NCI-H226 (cell line): ENCODE data around the gene RAD51B.

ENCODE experiments used
- DNase-seq: peaks from one replicate; pipeline ENCODE4 v3.0.0-alpha.2; 2015

The RAD51B gene

DNA sequence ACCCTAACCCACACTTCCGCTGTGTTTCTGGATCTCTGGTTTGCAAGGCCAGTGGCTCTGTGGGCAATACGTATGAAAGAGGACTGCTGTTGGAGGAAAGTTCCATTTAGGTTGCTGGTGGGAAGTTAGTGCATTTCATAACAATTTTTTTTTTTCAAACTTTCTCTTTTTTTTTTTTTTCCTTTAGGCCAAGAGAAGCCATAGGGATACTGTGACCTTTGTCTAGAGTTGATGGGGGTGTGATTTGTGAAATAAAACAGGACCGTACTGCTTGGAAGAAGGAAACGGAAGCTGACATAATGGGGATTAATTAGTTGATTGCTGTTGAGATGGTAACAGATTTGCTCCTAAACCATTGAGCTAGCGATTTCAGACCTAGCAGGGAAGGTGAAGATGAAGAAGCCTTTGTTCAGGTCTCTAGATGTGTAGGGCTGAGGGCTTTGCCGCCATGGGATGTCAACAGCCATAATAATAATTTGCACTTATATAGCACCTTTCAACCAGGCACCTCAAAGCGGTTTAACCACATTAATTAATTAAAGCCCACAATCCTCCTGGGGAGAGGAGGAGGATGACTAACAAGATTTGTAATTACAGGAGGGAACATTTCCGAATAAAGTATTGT, 658.0 kb downstream of the RAD51B start:
- no peak for DNase-seq

DNA sequence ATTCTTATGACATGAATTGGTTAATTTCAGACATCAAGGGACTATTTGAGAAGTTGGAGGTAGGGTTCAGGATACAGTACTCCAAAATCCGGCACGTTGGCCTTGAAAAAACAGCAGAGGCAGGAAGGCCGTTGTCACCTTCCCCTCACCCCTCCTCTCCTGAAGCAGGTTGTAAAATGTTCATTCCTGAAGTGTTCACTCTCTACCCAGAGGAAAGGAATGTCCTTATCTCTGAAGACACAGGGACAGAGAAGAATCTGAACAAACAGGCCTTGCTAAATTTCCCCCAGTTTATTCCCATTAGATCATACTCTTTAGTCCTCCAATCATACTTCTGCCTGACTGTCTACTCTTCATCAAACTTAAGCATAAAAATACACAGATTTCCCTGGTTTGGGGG, 659.7 kb downstream of the RAD51B start:
- DNase-seq: peak; percentile 61

DNA sequence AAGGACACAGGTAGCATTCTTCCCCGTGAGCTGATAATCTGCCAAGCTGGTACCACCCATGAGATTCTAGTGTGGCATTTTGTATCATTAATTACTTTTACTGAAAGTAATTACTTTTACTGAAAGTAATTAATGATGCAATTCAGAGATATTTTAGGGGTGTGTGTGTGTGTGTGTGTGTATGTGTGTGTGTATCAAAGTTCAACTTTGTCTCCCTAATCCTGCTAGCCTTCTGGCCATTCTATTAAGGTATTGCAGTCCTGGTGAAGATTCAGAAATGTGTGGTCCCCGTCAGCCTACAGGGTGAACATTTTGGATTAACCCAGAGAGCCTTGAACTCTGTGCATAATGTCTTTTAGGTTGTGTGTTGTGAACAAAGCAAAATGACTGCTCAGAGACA, 662.4 kb downstream of the RAD51B start:
- no peak for DNase-seq

DNA sequence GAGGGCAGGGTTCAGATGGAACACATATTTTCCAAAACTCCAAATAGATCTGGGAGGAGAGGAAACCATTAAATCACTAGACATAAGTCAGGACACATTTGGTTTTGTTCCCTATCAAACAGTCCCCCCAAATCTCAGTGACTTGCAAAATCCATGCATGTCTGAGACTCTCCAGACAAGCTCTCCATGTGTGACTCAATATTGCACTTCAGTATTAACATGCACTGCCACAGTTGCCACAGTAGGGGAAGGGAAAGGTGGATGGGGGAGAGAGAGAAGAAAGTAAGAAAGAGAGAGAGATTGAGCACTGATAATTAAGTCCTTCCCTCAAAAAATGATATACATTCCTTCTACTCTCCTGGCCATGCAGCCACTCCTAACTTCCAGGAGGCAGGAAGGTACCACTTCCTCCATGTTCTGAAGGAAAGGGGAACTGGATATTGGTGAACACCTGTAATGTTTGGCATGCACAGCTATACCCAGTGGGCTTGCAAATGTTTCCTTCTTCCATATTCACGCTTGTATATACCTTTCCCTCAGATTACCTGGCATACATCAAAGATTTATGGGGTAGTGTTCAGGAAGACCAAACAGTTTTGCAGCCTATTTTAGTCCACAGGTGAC, 663.3 kb downstream of the RAD51B start:
- no peak for DNase-seq

DNA sequence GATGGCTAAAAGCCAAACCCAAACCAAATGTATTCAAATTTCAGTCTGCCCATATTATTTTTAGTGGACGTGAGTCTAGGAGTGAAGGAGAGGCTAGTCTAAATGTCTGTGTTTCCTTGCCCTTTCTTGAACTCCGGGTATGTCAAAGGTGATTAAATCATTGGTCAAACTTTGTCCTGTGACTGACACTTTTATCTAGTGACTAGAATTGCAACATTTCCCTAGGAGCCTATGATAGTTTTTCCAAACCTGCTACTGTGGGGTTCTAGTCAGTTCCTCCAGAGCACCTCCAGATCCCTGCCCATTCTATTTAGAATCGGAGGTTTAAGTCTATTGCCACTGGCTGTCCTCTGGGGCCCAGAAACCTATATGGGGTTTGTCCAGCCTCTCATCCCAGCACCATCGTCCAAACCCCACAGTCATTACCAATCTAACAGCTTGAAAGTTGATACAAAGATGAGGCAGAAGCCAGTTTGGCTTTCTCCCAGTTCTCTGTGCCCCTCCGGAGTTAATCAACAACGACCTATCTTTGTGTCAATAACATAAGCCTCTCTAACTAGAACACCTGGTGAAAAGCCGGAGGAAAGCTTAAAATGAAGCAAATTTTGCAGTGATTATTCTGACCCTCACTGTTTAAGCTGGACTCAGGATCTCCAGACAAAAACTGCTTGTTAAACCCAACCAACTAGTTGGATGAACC, 666.6 kb downstream of the RAD51B start:
- no peak for DNase-seq

DNA sequence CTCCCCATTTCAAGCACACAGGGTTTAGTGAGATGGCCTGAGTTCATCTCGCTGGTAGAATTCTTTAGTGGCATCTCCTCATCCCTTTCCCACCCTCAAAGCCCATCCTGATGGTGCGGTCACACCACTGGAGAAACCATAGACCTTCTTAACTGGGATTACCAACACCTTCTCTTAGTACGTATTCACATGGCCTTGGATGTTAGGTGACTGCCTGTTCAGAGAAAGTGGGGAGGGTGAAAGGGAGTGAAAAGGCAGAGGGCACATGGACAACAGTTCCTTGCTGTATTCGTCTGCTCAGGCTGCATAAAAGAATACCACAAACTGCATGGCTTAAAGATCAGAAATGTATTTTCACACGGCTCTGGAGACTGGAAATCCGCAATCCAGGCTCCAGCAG, 667.2 kb downstream of the RAD51B start:
- no peak for DNase-seq

DNA sequence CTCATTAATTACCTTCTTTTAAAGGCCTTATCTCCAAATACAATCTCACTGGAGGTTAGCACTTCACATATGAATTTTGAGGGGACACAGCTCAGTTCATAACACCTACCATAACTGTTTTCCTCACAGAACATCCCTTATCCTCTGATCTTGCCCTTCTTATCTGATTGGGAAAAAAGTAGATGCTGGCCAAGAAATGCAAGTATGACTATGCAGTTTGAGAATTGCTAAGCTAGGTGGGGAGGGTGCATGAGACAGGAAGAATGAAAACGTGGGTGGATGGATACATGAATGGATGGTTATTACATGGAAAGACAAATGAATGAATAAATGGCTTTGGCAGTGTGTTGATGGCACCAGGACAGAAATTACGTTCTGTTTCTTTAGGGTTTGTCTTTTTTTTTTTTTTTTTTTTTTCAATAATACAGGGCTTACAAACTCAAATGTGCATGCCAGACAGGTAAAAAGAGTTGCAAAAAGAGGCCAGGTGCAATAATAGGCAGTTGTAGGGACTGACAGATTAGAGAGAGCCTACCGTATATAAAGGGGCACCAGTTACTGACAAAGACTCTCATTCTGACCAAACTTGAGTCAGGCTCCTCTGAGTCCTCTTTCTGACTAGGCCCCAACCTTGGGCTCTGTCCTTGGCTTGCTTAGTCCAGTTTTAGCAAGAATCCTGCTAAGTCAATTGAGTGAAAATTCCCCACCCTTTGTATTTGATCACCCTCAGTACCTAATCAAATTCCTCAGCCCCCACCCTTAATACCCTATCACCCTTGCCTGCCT, 668.4 kb downstream of the RAD51B start:
- DNase-seq: no peak

DNA sequence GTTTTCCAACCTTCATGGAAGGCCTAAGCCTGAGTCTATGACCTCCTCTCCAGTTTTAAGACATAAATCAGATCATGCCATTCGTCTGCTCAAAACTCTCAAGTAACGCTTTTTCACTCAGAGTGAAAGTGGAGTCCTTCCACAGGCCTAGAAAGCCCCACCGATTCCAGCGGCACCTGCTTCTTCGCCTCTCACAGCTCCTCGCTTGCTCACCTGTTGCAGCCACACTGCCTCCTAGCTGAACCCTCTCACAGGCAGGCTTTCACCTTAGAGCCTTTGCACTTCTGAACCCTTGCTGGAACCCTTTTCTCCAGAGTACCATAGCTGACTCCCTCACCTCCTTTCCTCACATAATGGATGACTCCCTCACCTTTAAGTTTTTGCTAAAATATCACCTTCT, 672.2 kb downstream of the RAD51B start:
- DNase-seq: no peak

DNA sequence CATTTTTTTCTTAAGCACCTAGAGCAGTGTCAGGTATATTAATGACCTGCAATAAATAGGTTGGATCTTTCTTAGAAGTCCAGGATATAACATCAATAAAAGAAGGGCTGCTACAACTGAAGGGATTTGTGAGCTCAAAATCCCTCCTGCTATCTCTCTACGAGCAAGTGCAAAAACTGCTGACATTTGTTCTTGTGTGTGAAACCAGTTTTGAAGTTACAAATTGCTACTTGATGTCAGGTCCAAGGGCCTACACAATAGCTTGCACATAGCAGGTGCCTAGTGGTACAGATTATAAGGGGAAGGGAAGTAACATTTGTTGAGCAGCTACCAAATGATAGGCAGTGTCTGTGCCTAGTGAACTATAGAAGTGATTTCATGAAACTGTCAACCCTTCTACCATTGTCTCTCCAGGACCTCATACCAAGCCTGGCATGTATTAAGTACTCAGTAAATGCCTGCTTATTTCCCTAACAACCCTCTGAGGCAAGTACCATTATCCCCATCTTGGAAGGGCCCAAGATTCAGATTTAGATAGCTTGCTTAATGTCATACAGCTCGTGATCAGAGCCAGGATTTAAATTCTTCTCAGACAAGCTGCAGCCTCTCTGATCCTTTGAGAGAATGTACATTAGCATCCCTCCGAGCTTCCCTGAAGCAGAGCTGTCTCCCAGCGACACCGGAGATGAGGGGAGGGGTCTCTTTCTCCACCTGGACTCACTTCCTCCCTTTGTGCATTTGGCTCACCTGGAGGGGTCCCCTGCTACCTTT, 673.0 kb downstream of the RAD51B start:
- DNase-seq: no peak

DNA sequence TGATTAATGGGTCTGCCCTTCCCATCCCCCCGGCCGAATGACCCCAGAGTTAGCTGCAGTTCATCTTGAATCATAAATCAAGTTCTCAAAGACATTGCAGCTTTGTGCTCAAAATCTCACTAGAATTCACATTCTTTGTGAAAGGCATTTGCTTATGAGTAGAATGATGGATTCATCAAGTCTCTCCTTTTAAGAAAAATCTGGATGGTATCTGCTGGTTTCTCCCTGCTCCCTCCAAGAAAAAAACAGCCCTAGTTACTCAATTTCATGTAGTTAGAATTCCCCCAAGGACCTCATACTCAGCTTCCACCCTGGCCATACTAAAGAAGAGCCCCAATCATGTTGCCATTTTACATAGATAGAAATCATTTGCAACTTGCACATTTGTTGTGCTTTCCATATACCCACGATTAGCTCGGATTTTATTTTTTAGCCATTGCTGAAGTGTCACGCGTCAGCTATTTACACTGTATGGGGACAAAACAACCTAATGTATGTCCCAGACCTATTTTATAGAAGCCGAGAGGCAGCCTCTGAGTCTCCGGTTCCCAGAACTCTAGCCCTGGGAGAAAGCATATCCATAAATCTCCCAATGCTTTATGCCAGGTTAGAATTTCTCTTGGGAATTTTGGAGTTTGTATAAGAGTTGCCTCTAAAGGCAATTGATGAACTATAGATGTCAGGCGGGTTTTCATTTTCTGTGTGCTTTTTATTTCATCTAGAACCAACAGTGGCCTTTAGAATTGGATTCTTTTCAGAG, 673.8 kb downstream of the RAD51B start:
- no peak for DNase-seq

DNA sequence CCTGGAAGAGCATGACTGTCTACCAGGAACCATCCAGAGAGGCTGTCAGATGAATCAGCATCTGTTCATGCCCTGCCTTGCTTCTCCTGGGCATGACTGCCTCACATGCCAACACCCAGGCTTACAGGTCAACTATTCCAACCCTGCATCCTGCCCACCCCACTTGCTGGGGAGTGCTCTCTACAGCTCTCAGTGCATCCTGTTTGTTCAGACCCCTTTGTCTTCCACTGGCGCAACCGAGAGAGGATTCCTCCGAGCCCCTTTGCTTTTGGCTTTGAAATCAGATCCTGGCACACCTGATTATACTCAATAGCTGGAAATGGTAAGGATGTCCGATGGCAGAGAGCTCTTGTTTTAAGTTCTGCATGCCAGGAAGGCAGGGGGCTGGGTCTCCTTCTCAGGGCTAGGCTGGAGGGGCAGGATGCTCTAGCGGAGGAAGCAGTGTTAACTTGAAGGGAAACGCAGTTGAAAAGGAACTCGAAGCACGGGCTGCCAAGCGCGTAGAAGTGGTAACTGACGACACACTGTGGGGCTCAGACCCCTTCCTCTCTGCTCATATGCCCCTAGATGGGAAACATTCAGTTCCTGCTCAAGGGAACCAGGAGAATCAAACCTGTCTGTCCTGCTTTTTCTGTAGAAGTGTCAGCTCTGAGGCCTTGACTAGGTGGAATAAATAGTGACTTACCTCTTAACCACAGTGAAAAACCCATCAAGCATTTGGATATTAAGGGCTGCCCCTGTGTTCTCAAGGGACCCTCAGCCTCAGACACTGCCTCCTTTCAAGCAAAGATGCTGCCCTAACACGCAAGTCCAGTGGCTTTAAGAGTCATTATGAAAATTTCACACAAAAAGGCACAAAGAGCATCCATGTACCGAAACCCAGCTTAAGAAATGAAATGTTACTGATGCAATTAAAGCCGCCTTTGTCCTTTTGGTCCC, 675.8 kb downstream of the RAD51B start:
- DNase-seq: peak; percentile 62

DNA sequence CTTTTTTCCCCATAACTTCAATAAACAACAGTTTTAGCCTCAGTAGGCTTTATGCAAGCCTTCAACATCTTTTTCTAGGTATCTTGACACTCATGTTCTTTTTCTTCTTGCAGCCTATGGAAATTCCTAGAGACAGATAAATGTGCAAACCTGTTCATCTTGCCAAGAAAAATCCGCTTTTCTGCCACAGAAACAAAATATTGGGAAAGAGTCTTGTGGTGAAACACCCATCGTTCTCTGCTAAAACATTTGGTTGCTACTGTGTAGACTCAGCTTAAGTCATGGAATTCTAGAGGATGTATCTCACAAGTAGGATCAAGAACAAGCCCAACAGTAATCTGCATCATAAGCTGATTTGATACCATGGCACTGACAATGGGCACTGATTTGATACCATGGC, 677.4 kb downstream of the RAD51B start:
- DNase-seq: no peak

DNA sequence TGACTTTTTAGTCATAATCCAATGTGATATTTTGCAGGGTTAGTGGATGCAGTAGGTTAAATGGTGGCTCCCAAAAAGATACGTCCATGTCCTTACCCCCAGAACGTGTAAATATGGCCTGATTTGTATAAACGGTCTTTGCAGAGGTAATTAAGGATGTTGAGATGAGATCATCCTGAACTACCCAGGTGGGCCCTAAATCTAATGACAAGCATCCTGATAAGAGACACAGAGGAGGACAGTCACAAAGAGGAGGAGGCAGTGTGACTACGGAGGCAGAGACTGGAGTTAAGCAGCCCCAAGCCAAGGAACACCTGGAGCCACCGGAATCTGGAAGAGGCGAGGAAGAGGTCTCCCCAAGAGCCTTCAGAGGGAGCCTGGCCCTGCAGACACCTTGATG, 679.9 kb downstream of the RAD51B start:
- no peak for DNase-seq

DNA sequence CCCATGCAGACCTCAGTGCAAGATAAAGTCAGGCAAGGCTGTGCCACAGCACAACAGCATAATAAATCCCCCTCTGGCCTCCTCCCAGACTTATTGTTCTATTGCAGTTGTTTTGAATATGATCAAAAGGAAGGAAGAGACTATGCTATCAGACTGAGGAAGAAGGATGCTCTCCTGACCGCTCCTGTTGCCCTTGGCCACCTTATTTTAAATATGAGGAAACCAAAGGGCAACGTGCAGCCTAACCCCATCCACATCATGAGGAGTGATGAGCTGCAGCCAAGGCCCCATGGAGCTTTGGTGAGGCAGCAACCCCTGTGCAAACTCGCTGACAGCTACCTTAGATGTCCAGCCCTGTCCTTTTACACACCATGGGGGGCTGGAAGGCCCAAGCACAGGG, 681.6 kb downstream of the RAD51B start:
- DNase-seq: no peak

DNA sequence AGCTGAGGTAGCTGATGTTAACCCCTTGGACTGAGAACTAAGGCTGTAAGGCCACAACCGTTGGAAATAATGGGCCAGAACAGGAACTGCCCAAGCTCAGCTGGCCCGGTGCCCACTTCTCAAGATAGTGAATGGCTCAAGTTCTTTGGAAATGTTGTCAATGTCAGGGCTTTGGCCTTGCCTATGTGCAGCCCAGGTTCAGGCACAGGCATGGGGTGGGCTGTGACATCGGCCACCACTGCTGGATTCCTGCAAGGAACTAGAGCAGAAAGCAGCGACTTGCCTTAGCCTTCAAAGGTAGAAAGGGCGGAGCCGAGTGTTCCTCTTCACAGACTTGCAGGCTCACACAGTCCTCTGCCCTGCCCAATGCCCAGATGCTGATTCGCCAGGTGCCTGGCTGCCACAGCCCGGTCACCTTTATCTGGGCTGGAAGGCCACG, 682.1 kb downstream of the RAD51B start:
- no peak for DNase-seq

DNA sequence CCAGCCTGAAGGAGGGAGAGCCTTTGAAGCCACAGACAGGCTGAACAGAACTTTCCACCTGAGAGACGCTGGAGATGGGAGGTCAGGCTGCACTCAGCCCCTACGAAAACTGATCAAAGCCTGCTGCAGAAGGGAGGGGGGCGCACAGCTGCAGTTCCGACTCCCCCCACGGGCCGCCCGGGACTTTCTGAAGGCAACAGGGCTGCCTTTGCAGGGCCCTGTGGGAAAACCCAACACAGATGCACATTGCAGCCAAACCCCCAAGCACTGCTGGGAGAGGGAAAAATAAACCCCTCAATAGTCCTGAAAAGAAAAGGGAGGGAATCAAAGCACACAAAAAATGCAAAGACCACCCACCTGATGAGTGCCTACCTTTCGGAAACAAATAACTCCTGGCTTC, 682.7 kb downstream of the RAD51B start:
- DNase-seq: no peak

DNA sequence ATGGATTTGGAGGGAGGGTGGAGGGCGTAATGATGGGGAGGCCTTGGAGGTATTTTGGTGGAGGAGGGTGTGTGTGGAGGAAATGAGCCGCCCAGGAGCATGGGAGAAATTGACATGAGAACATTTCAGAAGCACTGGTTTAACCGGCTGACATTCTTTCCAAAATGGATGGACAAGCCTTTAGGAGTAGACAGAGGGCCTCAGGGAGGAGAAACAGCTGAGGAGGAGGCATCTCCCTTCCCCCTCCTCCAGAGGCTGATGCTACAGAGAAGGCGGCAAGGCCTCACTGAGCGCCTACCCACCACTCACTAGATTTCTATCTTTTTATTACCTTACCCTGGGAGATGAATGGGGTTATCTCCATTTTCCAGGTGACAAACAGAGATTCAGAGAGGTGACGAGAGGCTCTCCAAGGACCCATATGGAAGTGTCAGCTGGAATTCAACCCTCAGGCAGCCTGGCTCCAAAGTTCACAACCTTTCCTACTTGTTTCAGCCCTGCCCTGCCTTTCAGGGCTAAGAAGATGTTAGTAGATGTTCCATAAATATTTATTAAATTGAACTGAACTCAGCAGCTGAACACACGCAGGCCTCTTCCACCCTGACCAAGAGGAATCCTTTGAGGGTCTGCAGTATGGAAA, 683.7 kb downstream of the RAD51B start:
- no peak for DNase-seq

DNA sequence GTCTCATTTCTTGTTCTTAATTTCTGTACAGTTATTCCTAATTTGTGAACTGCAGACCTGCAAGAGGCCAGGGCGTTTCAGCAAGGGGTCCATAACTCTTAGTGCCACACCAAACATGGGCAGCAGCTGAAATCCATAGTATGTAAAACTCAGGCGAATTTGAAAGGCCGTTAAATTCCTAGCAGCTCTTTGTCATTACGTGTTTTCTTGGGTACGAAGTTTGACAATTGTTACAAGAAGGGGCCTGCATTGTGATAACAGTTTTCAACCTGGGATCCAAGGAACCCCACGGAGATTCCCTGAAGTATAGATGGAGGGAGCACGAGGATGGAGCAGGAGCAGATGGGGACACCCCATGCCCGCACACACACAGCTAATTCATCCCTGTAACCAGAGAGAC, 685.3 kb downstream of the RAD51B start:
- no peak for DNase-seq

DNA sequence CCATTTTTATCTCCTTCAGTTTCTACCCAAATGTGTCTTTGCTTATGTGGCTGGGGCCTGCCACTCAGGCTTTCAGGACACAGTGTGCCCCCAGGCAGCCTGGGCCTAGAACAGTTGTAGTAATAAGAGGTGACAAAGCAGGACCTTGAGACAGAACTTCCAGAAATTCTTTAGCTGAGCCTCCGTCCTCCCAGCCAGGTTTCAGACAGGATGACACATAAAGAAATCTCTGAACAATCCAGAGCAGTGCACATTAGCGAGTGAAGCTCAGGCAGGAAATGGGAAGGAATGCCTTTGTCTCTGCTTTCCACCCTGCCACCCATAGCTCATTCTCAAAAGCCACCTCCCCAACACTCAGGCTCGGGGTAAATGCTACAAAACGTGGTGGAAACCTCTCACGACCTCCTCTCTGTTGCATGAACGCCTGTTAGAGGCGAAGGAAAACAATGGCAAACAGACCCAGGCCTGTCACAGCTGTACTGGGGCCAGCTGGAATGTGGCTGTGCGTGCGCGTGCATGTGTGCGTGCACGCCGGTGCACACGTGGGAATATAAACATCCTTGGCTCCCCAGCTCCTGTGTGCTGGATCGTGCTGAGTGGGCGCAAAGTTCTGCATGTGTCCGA, 686.6 kb downstream of the RAD51B start:
- peak; percentile 20 for DNase-seq
